Activated CD4-positive, alpha-beta T cell treated with anti-CD3 and anti-CD28 coated beads, Interleukin-2, amount 10 ng/mL, durations not matched to agents 24 days and 14 days (primary cell): Measurements from ENCODE around the gene PAPPA. TPM values are rescaled to one million over a fixed set of nuclear protein-coding genes. Genes with fewer than 3 reads are reported as not detected.

Experiments
- DNase-seq: peaks from one replicate; pipeline ENCODE4 v3.0.0; 2022
- H3K27ac Mint-ChIP-seq: one replicate; pipeline ENCODE4 v1.8.0; 2022; ENCODE audit warnings: mild to moderate bottlenecking, mixed read lengths
- H3K27me3 Mint-ChIP-seq: one replicate; pipeline ENCODE4 v1.8.0; 2022; ENCODE audit warnings: mixed read lengths
- H3K36me3 Mint-ChIP-seq: one replicate; pipeline ENCODE4 v1.8.0; 2022; ENCODE audit warnings: low read depth, mild to moderate bottlenecking, mixed read lengths
- H3K4me1 Mint-ChIP-seq: one replicate; pipeline ENCODE4 v1.8.0; 2021; ENCODE audit warnings: mixed read lengths
- H3K4me3 Mint-ChIP-seq: one replicate; pipeline ENCODE4 v1.8.0; 2022; ENCODE audit warnings: mild to moderate bottlenecking, moderate library complexity, mixed read lengths
- H3K9me3 Mint-ChIP-seq: one replicate; pipeline ENCODE4 v1.8.0; 2021; ENCODE audit warnings: mixed read lengths
- intact Hi-C: fragments of 100-400 bp; cut with micrococcal nuclease; formaldehyde crosslinking; loops from one replicate; pipeline ENCODE4 v1.15.1; 2023
- total RNA-seq: library from RNA; stranded (reverse); gene quantifications from 2 replicates; pipeline ENCODE4 v1.2.3, GENCODE V29; 2022

Gene PAPPA
- total RNA-seq, 1 donor from 2014 or later = not detected

DNA sequence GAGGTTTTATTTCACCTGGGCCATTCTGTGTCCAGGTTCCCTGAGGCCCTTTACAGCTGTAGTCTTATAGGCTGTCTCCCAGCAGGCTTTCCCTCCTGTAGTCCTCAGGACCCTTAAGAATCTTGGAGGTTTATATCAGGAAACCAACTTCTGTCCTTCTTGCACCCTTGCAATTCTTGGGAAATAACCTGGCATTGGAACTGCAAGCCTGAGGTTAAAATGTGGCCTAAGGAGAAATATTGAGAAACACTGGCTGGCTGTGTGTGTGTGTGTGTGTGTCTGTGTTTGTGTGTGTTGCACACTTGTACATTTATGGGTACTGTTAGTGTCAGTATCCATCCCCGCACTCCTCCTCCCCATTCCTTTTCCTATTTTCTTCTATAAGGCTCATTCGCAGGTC lies 168.9 kb downstream of the PAPPA start:
- Mint-ChIP-seq H3K4me3 (no peak overlapping the region), H3K9me3 (no peaks in the 10 kb centered on the region), H3K27me3 (no peaks in the 10 kb centered on the region), H3K4me1 (no peaks in the 10 kb centered on the region), H3K27ac (no peak overlapping the region), H3K36me3 (no peaks in the 10 kb centered on the region)
- DNase-seq = no peak
- intact Hi-C loops = no loop called here

DNA sequence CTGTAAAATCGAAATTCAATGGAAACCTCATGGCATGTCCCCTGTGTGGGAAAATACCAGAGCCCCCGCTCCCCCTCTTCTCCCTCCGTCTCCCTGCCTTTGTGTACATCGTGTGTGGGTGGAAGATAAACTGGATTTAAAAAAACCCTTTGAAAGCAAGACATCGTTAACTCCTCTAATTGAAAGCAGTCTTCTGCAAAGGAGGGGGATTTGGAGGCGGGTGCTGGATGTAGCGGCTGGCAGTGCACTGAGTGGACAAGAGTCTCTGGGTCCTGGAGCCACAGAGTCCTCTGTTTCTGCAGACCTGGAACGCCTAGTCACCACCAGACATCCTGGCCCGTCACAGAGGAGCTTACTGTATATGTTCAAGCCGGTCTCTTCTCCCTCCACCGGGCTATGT lies 169.4 kb downstream of the PAPPA start:
- intact Hi-C loops = no loop called here
- Mint-ChIP-seq H3K4me3 (no peak overlapping the region), H3K4me1 (no peaks in the 10 kb centered on the region), H3K27me3 (no peaks in the 10 kb centered on the region), H3K27ac (no peak overlapping the region), H3K9me3 (no peaks in the 10 kb centered on the region), H3K36me3 (no peaks in the 10 kb centered on the region)
- no peak for DNase-seq

DNA sequence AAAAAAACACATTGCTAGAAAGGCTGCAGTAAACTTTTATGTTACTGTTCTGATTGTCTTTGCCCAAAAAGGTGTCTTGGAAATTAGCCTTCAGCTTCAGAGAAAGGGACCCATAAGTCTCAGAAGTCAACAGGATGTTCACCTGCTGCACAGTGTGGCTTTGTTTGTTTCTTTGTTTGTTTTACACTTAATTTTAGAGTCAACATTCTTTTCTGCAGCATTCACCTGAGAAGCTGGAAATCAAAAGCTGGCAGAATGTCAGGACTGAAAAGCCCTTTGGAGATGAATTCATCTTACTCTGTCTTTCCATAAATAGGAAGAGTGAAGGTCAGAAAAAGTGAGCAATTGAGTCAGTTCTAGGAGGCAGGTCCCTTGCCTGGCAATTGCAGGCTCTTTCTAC lies 170.0 kb downstream of the PAPPA start:
- intact Hi-C loops = no loop called here
- Mint-ChIP-seq H3K36me3 (no peaks in the 10 kb centered on the region), H3K4me3 (no peak overlapping the region), H3K27me3 (no peaks in the 10 kb centered on the region), H3K27ac (no peak overlapping the region), H3K9me3 (no peaks in the 10 kb centered on the region), H3K4me1 (no peaks in the 10 kb centered on the region)
- DNase-seq = no peak

DNA sequence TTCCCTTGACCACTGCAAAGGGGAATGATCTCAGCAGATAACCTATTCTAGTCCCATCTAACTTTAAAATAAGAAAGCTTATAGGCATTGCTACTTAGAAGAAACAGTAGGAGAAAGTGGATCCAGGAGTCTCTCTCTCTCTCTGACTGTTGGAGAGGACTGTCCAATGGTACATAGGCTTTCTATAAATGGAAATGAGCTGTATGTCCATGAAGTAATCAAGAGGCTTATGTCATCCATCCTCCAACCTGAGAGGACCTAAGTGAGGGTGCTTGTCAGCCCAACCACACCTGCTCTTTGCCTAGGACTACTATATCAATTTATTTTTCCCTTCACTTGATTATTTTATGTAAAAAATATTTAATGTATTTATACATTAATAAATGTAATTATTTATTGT lies 172.3 kb downstream of the PAPPA start:
- no peak for DNase-seq
- Mint-ChIP-seq H3K4me1 (no peaks in the 10 kb centered on the region), H3K4me3 (no peak overlapping the region), H3K27me3 (no peaks in the 10 kb centered on the region), H3K27ac (no peak overlapping the region), H3K9me3 (no peaks in the 10 kb centered on the region), H3K36me3 (no peaks in the 10 kb centered on the region)
- intact Hi-C loops = no loop called here

DNA sequence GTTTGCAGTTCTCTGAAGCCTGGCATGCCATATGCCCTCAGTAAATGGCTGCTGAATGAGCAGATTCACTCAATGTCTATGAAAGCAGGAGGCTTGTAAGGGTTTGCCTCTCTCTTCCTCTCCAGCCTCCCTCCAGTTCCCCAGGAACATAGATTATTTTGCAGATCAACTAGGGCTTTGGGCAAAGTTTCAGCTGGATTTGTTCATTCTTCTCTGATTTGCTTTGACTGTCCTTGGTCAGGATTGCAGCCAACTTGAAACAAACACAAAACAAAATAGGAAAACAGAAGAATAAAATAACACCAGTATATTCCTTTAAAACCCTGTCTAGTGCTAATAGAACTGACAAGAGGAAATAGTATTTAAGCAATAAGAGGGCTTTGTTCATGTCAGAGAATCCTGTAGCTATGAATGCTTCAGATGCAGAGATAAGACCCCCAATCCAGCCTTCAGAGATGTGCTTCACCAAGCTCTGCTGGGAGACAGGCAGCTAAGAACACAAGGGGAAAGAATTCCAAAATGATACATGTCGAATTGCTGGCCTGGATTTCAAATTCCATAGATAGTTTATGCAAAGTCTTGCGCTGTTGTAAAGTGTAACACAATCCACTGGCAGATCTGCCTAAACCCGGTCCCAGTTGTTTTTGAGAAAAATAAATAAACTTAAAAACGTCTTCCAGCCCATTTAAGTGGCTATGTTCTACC lies 174.3 kb downstream of the PAPPA start:
- no peaks in the 10 kb centered on the region for H3K36me3 Mint-ChIP-seq
- H3K9me3 Mint-ChIP-seq = no peaks in the 10 kb centered on the region
- no peak overlapping the region for H3K4me3 Mint-ChIP-seq
- intact Hi-C loops = no loop called here
- no peak for DNase-seq
- H3K4me1 Mint-ChIP-seq = no peaks in the 10 kb centered on the region
- H3K27me3 Mint-ChIP-seq = no peaks in the 10 kb centered on the region
- no peak overlapping the region for H3K27ac Mint-ChIP-seq

DNA sequence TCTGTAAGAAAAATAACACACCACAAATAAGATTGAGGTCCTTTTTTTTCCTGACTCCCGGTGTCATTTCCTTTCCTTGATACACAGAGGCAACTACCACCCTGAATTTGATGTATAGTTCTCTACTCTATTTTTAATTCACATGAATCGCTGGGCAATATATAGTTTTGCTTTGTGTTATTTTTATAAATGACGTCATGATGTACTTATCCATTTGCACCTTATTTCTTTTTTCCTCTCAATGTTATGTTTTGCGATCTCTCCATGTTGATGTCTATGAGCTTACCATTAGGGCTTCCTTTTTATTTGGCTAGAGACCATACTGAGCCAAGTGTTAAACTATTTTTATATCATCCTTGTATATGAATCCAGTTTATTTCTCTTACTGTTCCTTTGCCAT lies 175.9 kb downstream of the PAPPA start:
- Mint-ChIP-seq H3K4me1 (no peaks in the 10 kb centered on the region), H3K4me3 (no peak overlapping the region), H3K27ac (no peak overlapping the region)

DNA sequence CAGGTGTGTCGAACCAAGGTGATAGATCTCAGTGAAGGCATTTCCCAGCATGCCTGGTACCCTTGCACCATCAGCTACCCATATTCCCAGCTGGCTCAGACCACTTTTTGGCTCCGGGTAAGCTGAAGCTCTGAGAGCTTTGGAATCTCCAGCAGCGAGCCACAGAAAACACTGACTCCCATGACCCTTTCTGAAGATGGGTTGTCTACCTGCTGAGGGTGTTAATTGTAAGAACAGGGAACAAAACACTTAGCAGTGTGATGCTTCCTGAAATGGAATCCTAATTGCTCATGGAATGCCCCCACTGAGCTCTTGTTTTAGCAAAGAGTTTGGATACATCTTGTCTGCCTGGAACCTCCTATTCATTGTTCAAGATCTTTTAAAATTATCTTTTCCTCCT lies 177.7 kb downstream of the PAPPA start:
- no peaks in the 10 kb centered on the region for H3K36me3 Mint-ChIP-seq
- H3K4me1 Mint-ChIP-seq = no peaks in the 10 kb centered on the region
- intact Hi-C loops = no loop called here
- no peak overlapping the region for H3K27ac Mint-ChIP-seq
- no peak overlapping the region for H3K4me3 Mint-ChIP-seq
- no peaks in the 10 kb centered on the region for H3K9me3 Mint-ChIP-seq
- H3K27me3 Mint-ChIP-seq = no peaks in the 10 kb centered on the region
- DNase-seq = no peak

More for the DNA sequence above, 175.9 kb downstream of the PAPPA start:
- Mint-ChIP-seq H3K9me3 (no peaks in the 10 kb centered on the region), H3K27me3 (no peaks in the 10 kb centered on the region), H3K36me3 (no peaks in the 10 kb centered on the region)
- intact Hi-C loops = no loop called here
- no peak for DNase-seq

DNA sequence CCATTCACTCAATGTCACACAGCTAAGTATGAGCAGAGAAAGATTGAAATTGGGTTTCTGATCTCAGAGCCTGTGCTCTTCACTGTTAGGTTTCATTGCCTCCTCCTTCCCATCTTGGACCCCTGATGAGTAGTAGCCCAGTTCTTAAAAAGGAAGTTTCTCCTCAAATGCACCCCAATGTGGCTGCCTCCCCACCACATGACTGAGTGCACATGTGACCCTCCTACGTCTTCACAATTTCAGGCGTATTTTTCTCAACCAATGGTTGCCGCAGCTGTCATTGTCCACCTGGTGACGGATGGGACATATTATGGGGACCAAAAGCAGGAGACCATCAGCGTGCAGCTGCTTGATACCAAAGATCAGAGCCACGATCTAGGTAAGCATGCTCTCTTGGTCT lies 178.5 kb downstream of the PAPPA start:
- H3K27me3 Mint-ChIP-seq = no peaks in the 10 kb centered on the region
- H3K27ac Mint-ChIP-seq = no peak overlapping the region
- no peak overlapping the region for H3K4me3 Mint-ChIP-seq
- DNase-seq = no peak
- intact Hi-C loops = no loop called here
- H3K36me3 Mint-ChIP-seq = no peaks in the 10 kb centered on the region
- H3K4me1 Mint-ChIP-seq = no peaks in the 10 kb centered on the region
- no peaks in the 10 kb centered on the region for H3K9me3 Mint-ChIP-seq

DNA sequence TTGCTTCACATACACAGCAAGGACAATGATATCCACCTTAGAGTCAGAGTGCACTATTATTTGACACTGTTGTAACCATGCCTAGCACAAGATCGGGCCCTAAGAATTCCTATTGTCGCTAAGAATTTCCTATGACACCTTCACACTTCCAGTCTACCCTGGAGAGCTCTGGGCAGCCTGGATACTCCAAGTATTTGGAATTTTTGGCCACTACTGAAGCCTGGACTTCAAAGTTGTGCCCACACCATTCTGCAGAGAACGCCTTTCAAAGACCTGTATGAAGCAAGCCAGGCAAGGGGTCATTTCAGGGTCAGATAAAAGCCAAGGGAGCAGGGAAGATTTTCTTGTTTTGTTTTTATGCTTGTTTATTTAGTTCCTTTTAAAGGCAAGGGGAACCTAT lies 179.7 kb downstream of the PAPPA start:
- Mint-ChIP-seq H3K9me3 (no peaks in the 10 kb centered on the region), H3K27me3 (no peaks in the 10 kb centered on the region), H3K27ac (no peak overlapping the region), H3K4me1 (no peaks in the 10 kb centered on the region), H3K4me3 (no peak overlapping the region), H3K36me3 (no peaks in the 10 kb centered on the region)
- intact Hi-C loops = no loop called here
- no peak for DNase-seq

DNA sequence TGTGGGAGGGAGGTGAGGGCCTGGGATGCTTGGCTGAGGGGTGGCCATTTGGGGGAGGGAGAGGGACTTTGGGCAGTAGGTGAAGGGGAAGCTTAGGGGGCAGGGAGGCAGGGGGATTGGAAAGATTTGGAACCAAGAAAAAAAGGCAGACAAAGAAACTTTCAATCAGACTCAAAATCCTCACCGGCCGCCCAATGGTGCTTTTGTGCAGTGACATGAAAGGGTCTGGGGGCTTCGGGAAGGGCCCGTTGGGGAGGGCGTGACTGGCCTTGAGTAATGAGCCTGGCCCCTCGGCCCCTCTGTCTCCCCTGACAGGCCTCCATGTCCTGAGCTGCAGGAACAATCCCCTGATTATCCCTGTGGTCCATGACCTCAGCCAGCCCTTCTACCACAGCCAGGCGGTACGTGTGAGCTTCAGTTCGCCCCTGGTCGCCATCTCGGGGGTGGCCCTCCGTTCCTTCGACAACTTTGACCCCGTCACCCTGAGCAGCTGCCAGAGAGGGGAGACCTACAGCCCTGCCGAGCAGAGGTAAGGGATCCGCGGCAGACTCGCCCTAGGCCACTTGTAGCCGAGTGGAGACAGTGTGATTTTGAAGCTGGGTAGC lies 181.1 kb downstream of the PAPPA start:
- no peak overlapping the region for H3K4me3 Mint-ChIP-seq
- DNase-seq = no peak
- H3K36me3 Mint-ChIP-seq = no peaks in the 10 kb centered on the region
- H3K9me3 Mint-ChIP-seq = no peaks in the 10 kb centered on the region
- H3K27me3 Mint-ChIP-seq = no peaks in the 10 kb centered on the region
- H3K4me1 Mint-ChIP-seq = no peaks in the 10 kb centered on the region
- intact Hi-C loops = no loop called here
- H3K27ac Mint-ChIP-seq = no peak overlapping the region

DNA sequence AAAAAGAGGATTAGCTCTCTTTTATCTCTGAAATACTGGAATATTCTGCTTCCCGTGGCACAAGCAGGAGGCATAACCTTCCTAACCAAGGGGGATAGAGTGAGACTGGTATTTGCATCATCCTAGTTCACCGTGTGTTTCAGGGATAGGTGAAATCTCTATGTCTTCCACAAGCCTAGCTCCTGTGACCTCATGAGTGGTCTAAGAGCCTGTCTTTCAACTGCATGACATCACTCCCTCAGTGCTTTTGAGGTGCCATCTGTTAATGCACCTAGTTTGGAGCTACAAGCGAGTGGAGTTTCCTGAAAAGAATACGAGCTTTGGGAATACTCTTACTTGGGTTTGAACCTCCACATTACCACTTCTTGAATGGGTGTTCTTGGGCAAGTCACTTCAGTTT lies 181.8 kb downstream of the PAPPA start:
- no peak overlapping the region for H3K4me3 Mint-ChIP-seq
- no peak for DNase-seq
- H3K9me3 Mint-ChIP-seq = no peaks in the 10 kb centered on the region
- peaks cover 3% of the 10 kb centered on the region for H3K27me3 Mint-ChIP-seq
- no peak overlapping the region for H3K27ac Mint-ChIP-seq
- no peaks in the 10 kb centered on the region for H3K4me1 Mint-ChIP-seq
- intact Hi-C loops = no loop called here
- no peaks in the 10 kb centered on the region for H3K36me3 Mint-ChIP-seq

DNA sequence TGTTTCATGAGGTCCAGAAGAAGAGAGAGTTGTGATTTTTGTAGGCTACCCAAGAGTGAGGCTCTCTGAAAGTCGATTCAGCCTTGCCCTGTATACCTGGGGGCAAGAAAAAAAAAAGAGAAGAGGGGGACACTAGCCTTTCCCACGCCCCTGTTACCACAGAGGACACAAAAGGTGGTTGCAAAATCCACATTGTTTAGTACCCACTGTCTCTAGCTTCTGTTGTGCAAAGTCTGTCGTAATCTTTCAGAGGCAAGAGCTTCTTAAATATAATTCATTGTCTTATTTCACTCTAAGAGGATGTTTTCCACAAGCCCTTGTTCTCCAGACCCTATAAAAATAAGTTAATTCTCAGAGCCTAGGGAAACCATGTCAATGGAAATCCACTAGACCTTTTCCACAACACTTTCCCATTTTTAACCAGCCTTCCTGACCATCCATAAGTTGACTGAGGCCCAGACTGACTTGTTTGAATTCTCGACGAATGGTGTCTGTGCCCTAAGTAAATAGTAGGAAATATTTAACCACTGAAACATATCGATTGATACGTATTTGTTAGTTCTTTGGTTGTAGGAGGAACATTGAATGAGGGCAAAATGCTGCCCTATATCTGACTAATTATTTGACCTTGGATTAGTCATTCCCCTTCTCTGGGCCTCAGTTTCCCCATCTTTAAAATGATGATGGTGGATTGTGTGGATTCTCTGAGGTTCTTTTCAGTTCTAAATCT lies 182.7 kb downstream of the PAPPA start:
- DNase-seq = no peak
- Mint-ChIP-seq H3K9me3 (no peaks in the 10 kb centered on the region), H3K27me3 (peaks cover 3% of the 10 kb centered on the region), H3K4me3 (no peak overlapping the region), H3K27ac (no peak overlapping the region), H3K4me1 (no peaks in the 10 kb centered on the region), H3K36me3 (no peaks in the 10 kb centered on the region)
- intact Hi-C loops = no loop called here

DNA sequence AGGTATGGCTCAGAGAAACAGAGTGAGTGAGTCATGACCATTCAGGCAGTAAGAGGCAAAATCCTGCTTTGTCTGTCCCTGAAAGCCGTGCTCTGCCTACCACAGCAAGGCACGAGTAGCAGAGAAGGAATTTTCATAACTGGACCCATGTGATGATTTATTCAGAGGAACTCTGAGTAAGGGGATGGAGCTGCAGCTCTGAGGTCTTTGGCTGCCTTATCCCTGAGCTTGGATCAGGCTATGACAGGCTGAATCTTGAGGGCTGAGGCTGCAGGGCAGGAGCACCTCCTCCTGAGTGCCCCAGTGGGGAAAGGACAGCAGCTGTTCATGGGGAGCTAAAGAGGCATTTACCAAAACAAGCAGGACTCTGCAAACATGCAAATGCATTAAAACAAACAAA lies 183.4 kb downstream of the PAPPA start:
- intact Hi-C loops = no loop called here
- no peak overlapping the region for H3K4me3 Mint-ChIP-seq
- no peaks in the 10 kb centered on the region for H3K4me1 Mint-ChIP-seq
- no peak overlapping the region for H3K27ac Mint-ChIP-seq
- no peak for DNase-seq
- H3K27me3 Mint-ChIP-seq = peaks cover 3% of the 10 kb centered on the region
- no peaks in the 10 kb centered on the region for H3K36me3 Mint-ChIP-seq
- no peaks in the 10 kb centered on the region for H3K9me3 Mint-ChIP-seq

DNA sequence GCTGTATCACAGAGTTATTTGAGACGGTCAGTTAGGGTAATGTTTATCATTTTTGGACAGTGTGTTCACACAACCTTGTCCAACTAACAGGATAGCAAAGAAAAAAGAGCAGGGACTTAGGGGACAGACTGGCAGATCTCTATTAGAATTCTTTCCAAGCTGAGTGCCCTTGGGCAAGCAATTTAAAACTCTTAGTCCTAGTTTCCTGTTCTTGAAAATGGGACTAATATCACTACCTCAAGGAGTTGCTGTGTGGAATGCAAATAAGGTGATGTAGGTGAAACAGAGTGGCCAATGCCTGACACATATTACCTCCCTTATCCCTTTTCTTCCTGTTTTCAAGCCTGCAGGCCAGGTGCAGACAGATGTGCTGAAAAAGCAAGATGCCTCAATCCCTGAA lies 186.7 kb downstream of the PAPPA start:
- Mint-ChIP-seq H3K4me1 (no peaks in the 10 kb centered on the region), H3K36me3 (no peaks in the 10 kb centered on the region), H3K27ac (no peak overlapping the region), H3K4me3 (no peak overlapping the region), H3K27me3 (peaks cover 3% of the 10 kb centered on the region), H3K9me3 (no peaks in the 10 kb centered on the region)
- intact Hi-C loops = no loop called here
- DNase-seq = no peak
